ENCODE measurements around the gene METTL16.
"Not testable (repeated sequence)": the region's sequence is repeated elsewhere in the genome, so short reads cannot be mapped to it uniquely, and the experiment has no call there.

Gene METTL16

GRCh38 chr17:2502871-2503580 is 8.7 kb downstream of the METTL16 start:
- DNase-seq (ENCODE audit: low read depth): no peak

- no peak for DNase-seq (ENCODE audit: low read depth)
Measured at GRCh38 chr17:2500446-2500845, 11.2 kb downstream of the METTL16 start.

- not testable (repeated sequence) for DNase-seq (ENCODE audit: low read depth)
Measured at GRCh38 chr17:2489286-2489685, 22.4 kb downstream of the METTL16 start.

- DNase-seq (ENCODE audit: low read depth): no peak
Measured at GRCh38 chr17:2487306-2487705, 24.4 kb downstream of the METTL16 start.

DNA sequence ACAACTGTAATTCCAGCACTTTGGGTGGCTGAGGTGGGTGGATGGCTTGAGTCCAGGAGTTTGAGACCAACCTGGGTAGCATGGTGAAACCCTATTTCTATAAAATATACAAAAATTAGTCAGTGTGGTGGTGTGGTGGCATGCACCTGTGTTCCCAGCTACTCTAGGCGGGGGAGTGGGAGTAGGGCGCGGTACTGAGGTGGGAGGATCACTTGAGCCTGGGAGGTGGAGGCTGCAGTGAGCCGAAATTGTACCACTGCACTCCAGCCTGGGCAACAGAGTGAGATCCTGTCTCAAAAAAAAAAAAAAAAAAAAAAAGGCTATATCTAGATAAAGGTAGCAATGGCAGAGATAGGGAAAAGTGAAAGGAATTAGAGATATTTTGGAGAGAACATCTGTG is 25.0 kb downstream of the METTL16 start:
- not testable (repeated sequence) for DNase-seq (ENCODE audit: low read depth)

DNA sequence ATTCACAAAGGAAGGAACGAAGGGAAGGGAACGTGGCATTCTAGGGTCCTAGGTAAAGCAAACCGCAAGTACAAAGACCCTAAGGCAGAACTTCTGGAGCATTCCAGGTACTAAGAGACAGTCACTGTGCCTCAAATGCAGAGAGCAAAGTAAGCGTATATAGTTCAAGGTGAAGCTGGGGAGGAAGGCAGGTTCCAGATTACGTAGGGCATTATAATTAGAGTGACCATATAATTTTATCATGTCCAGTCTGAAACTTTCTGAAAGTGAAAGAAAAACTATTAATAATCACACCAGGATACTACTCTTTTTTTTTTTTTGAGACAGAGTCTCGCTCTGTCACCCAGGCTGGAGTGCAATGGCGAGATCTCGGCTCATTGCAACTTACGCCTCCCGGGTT is 25.7 kb downstream of the METTL16 start:
- no peak for DNase-seq (ENCODE audit: low read depth)

GRCh38 chr17:2485543-2485942 is 26.1 kb downstream of the METTL16 start:
- no peak for DNase-seq (ENCODE audit: low read depth)

DNA sequence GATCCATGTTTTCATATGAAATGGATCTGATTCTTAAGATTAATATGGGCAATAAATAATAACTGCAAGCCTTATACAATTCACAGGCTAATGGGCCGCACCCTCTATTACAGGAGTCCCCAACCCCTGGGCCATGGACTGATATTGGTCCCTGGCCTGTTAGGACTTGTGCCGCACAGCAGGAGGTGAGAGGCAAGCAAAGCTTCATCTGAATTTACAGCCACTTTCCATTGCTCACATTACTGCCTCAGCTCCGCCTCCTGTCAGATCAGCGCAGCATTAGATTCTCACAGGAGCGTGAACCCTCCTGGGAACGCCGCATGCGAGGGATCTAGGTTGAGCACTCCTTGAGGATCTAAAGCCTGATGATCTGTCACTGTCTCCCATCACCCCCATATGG is 26.8 kb downstream of the METTL16 start:
- no peak for DNase-seq (ENCODE audit: low read depth)

DNA sequence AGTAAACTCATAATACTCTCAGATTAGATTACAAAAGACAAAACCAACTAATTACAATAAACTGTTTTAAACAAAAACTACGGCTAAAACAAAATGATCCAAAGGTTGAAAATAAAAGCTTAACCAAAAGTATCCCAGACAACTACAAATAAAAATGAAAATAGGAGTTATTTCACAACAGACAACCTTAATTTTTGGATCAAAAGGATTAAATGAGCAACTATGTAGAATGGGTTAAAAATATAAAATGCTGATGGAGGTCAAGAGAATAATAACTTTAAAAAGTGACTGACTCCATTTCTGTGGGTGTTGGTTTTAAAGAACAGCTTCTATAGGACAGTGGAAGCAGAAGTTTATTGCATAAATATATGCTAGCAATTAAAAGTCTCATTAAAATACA is 28.6 kb downstream of the METTL16 start:
- no peak for DNase-seq (ENCODE audit: low read depth)

DNA sequence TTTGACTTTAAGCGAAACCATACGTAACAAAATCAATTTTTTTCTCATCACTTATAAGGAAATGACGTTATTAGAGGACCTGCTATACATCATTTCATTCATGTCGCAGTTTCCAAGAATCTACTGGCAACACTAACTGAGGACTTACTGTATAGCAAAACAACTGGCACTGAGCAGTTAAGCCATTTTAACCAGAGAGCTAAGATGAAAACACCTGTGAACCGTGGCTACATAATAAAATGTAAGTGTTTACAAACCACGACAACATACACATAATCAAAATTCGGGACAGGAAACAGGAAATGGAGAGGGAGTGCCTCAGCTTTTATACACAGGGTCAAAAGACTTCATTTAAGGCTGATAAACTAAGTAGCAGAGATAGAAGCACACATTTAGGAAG is 29.5 kb downstream of the METTL16 start:
- no peak for DNase-seq (ENCODE audit: low read depth)

GRCh38 chr17:2481760-2482159 is 29.9 kb downstream of the METTL16 start:
- no peak for DNase-seq (ENCODE audit: low read depth)

DNA sequence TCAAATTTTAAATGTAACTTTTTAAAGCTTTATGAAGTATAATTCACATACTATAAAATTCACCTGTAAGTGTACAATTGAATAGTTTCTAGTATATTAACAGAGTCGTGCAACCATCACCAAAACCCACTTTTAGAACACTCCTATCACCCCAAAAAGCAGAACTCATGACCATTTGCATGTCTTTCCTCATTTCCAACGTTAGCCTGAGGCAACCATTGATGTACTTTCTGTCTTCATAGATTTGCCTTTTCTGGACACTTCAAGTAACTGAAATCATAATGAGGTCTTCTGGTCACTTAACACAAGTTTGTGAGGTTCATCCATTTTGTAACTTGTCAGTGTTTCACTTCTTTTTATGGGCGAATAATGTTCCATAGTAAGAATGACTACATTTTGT is 33.2 kb downstream of the METTL16 start:
- DNase-seq (ENCODE audit: low read depth): no peak

DNA sequence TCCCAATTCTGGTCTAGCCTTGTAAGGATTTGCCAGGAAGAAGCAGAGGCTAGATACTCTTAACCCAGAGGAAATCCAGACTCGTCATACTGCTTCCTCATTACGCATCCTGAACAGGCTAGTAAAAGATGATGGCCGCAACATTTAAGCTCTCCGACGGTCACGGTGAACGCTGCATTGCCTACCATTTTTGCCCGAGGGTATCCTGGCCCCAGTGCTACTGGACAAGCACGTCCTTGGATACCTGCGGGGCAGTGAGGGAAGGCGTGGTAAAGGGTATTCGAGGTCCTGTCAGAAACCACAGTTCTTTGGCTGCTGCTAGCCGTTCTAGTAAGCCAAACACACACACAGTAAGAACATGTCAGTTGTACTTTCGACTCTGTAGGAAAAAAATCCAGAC is 36.6 kb downstream of the METTL16 start:
- no peak for DNase-seq (ENCODE audit: low read depth)

GRCh38 chr17:2474371-2474770 is 37.3 kb downstream of the METTL16 start:
- DNase-seq (ENCODE audit: low read depth): no peak

DNA sequence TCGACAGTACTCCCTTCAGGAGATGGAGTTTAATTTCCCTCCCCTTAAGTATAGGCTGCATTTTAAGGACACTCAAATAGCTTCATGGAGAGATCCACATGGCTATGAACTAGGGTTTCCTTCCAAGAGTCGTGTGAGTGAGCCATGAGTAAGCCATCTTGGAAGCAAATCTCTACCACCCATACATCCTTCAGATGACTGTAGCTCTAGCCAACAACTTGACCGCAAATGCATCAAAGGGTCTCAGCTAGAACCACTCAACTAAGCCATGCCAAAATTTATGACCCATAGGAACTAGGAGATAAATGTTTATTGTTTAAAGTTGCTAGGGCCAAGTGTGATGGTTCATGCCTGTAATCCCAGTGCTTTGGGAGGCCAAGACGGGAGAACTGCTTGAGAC is 43.4 kb downstream of the METTL16 start:
- no peak for DNase-seq (ENCODE audit: low read depth)

- DNase-seq (ENCODE audit: low read depth): no peak
Measured at GRCh38 chr17:2466931-2467330, 44.8 kb downstream of the METTL16 start.

DNA sequence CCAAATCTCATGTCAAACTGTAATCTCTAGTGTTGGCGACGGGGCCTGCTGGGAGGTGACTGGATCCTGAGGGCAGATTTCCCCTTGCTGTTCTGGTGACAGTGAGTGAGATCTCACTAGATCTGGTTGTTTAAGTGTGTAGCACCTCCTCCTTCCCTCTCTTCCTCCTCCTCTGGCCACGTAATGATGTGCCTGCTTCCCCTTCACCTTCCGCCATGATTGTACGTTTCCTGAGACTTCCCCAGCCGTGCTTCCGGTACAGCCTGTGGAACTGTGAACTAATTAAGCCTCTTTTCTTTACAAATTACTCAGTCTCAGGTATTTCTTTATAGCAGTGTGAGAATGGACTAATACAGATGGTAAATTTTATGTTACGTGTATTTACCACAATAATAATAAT is 49.2 kb downstream of the METTL16 start:
- no peak for DNase-seq (ENCODE audit: low read depth)

DNA sequence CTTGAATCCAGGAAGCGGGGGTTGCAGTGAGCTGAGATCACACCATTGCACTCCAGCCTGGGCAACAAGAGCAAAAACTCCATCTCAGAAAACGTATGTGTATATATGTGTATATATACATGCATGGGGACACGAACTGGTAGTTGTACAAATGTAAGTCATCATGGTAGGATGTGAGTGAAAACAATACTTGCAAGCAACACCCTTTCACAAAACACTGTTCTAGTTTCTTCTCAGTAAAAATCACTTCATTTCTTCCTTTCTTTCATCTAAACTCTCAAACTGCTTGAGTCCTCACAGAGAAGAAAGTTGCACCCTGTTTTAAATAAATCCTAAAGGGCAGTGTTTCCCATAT is 51.8 kb downstream of the METTL16 start:
- DNase-seq (ENCODE audit: low read depth): no peak

DNA sequence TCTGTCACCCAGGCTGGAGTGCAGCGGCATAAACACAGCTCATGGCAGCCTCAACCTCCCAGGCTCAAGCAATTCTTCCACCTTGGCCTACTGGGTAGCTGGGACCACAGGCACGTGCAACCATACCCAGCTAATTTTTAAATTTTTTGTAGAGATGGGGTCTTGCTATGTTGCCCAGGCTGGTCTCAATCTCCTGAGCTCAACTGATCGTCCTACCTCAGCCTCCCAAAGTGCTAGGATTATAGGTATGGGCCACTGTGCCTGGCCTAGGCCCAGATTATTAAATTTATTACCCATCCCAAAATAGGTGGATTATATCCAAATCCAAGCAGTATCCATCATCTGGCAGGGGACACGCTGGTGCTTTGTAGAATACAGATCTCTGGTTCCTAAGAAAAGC is 53.8 kb downstream of the METTL16 start:
- no peak for DNase-seq (ENCODE audit: low read depth)

DNA sequence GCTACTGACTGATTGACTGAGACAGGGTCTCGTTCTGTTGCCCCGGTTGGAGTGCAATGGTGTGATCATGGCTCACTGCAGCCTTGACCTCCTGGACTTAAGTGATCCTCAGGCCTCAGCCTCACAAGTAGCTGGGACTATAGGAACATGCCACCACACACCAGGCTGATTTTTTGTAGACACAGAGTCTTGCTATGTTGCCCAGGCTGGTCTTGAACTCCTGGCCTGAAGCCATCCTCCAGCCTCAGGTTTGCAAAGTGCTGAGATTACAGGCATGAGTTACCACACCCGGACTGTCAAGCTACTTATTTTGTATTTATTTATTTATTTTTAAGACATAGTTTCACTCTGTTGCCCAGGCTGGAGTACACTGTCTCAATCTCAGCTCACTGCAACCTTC is 55.2 kb downstream of the METTL16 start:
- no peak for DNase-seq (ENCODE audit: low read depth)

GRCh38 chr17:2455956-2456355 is 55.7 kb downstream of the METTL16 start:
- no peak for DNase-seq (ENCODE audit: low read depth)

DNA sequence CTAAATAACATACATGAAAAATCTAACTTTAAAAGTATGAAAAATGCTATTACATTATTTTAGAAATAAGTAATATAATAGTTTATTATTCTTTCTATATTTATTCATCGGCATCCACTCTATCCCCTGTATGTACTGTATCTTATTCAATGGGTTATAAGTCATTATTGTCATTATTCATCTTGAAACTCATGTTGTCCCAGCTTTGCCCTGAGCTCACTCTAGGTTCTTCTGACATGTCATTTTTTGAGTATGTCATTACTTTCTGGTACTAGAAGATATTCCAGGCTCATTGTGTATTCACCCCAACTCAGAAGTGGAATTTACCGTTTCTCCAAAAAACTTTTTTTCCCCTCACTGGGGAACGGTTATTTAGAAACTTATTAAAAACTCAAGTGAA is 57.8 kb downstream of the METTL16 start:
- no peak for DNase-seq (ENCODE audit: low read depth)

DNA sequence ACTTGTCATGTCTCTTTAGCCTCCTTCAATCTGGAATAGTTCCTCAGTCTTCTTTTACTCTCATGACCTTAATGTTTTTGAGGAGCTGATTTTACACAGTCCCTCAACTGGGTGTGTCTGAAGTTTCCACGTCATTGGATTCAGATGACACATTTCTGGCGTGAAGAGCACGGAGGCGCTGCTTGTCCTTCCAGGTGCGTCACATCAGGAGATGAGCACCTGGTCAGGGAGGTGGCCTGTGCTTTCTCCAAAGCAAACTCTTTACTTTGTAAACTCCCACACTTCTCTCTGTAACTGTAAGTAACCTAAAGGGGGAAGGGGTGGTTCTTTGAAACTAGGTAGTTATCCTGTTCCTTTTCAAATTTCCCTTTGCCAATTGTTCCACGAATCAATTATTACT is 58.4 kb downstream of the METTL16 start:
- no peak for DNase-seq (ENCODE audit: low read depth)

DNA sequence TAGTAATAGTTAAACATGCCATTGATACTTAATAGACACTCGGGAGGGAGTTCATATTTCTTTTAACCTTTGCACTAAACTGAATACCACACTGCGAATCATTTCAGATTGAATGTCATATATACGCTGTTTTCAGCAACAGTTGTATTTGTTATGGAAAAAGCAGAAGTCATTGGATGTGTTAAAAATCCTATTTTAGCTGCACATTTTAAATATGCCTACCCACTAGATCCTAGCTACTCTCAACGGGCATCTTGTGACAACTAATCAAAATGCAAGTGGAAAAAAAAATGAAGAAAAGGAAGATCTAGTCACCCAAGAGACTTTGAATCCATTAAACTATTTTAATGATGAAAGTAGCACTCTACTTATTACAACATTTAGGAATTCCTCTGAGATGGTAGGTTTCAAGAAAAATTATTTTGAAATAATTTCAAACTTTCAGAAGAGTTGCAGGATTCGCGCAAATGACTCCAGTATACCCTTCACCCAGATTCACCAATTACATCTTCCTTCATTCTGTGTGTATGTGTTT is 59.4 kb downstream of the METTL16 start:
- DNase-seq (ENCODE audit: low read depth): no peak

Data from activated T-cell treated with anti-CD3 and anti-CD28 coated beads for 24 hours (primary cell).